HG03159 (cell line): ENCODE data around the gene NUP62.

Experiments used
- ATAC-seq: cut with Tn5 transposase; IDR thresholded peaks from one replicate; pipeline ENCODE4 v1.9.1; 2021; ENCODE audit warnings: mild to moderate bottlenecking, moderate library complexity; ENCODE audit not compliant: unreplicated experiment

Gene NUP62

GRCh38 chr19:49869484-49870308, 59.6 kb downstream of the NUP62 start:
- ATAC-seq, result peak; percentile 66

GRCh38 chr19:49869009-49869483, 60.3 kb downstream of the NUP62 start:
- ATAC-seq, result no peak

DNA sequence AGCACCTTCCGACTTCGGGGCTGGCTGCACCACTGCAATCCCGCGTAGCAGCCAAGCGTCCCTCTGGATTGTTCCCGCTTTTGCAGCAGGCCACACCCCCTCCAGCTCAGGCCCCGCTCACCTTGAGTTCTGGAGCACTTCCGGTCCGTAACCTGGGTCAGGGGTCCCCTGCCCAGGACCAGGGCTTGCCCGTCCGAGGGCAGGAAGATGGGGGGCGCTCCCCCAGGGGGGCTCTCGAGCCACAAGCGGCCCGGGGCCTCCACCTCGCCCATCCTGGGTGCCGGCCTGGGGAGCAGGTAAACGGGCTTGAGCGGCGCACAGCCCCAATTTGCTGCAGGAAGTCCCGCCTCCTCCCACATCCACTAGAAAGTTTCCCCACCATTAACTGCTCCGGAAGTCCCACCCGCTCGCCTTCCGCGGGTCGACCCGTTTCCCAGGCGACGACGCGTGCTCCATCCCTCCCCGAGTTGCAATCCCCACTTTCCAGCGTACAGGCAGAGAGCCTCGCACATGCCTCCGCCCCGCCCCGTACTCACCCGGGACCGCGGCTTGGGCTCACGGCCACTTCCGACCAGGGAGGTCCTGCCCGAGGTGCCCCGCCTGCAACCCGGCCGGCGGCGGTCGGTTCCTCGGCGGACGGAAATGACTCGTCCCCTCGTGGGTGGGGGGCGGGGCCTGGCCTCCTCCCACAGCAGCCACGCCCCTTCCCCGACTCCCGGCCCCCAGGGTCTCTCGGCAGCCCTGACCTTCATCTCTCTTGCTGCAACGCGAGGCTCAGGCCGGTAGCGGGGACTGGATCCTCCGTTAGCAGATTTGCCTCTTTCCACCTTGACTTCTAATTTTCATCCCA, 62.1 kb downstream of the NUP62 start, which contains the start of gene PNKP:
PNKP (minus strand) TSS at position 644 of the 850 bp plus-strand sequence; CDS start at position 272, 372 bp downstream.
- ATAC-seq, result peak; percentile 42

- ATAC-seq, result no peak
Measured at GRCh38 chr19:49864890-49865289, 64.4 kb downstream of the NUP62 start.

- no peak for ATAC-seq
Measured at GRCh38 chr19:49863935-49864320, 65.4 kb downstream of the NUP62 start.

GRCh38 chr19:49863254-49863934, 65.9 kb downstream of the NUP62 start:
- ATAC-seq, result no peak

GRCh38 chr19:49862391-49863253, 66.7 kb downstream of the NUP62 start:
- no peak for ATAC-seq

DNA sequence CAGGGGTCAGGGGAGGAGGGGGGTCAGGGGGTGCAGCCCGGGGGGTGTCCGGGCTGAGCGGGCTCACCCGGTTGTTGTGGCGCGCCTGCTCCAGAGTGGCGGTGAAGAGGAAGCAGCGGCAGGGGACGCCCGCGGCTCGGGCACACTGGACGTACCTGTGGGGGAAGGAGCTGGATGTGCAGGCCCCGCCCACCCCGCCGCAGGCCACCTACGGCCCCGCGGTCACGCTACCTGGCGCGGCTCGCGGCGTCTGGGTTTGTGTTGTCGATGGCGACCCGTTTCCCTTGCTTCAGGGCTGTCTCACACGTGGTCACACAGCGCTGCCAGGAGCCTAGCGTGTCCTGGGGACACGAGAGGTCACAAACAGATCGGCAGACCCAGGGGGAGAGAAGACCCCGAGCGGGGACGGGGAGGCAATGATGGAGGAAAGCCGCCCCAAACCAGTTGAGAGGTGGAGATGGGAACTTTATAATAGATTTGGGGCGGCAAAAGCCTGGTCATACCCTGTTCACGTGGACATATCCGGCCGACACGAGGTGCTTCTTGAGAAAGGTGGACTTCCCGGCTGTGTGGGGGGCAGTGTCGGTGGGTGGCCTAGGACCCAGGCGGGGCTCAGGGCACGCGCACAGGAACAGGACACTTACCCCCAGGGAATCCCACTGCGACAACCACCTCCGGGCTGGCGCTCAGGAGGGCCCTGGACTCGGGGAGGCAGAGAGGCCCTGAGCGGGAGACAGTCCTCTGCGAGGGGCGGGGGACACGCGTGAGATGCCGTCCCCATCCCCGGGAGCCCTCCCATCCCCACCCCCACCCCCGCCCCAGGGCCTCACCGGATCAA, 67.5 kb downstream of the NUP62 start:
- no peak for ATAC-seq

DNA sequence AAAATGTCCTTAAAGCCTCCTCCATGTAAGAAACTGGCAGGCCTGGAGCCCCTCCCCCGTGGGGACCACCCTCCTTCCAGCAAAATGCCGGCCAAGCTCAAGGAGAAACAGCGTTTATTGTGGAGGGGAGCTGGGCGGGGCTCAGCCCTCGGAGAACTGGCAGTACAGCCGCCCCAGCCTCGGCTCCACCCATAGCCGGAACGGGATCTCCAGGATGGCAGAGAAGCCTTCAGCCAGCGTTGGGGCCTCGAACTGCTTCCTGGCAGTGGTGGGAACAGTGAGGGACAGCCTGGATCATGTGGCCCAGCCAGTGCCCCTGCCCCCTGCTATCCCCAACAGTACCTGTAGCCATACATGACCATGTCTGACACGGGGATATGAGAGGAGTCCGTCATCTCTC, 68.2 kb downstream of the NUP62 start:
- no peak for ATAC-seq

GRCh38 chr19:49860336-49861102, 68.8 kb downstream of the NUP62 start:
- no peak for ATAC-seq

- no peak for ATAC-seq
Measured at GRCh38 chr19:49859682-49860335, 69.5 kb downstream of the NUP62 start.

DNA sequence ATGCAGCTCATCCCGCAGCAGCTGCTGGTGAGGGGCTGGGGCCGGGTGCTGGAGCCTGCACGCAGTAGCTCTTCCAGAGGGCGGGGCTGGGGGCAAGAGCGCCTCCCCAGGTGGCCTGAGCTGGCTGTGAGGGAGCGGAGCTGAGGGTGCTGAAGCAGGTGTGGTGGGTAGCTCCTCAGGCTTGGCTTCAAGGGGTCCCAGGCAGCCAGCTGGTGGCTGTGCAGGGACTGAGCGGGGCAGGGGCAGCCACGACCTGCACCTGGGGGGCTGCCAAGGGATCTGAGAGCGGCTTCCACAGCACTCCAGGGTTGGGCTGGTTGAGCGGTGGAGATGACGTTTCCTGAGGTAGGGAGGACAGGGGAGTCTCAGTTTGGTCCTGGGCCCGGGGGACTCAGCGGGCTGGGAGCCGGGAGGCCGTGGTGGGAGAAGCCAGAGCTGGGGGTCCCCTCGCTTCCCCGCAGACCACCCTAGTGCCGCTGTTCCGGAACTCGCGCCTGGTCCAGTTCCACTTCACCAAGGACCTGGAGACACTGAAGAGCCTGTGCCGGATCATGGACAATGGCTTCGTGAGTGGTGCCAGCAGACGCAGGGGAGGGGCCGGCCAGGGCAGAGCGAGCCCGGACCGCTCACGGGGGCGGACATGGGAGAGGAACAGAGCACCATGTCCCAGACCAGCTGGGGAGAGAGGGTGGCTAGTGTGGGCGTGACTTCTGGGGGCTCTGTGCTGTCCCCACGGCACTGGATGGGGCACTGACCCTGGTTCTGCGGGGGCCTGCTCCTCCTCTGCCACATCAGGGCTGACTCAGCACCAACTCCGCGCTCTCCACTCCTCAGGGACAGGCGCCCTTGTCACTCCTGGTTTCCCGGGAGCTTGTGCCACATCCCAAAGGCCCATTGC, 71.0 kb downstream of the NUP62 start:
- ATAC-seq, result no peak

- ATAC-seq, result no peak
Measured at GRCh38 chr19:49857838-49858087, 71.5 kb downstream of the NUP62 start.

DNA sequence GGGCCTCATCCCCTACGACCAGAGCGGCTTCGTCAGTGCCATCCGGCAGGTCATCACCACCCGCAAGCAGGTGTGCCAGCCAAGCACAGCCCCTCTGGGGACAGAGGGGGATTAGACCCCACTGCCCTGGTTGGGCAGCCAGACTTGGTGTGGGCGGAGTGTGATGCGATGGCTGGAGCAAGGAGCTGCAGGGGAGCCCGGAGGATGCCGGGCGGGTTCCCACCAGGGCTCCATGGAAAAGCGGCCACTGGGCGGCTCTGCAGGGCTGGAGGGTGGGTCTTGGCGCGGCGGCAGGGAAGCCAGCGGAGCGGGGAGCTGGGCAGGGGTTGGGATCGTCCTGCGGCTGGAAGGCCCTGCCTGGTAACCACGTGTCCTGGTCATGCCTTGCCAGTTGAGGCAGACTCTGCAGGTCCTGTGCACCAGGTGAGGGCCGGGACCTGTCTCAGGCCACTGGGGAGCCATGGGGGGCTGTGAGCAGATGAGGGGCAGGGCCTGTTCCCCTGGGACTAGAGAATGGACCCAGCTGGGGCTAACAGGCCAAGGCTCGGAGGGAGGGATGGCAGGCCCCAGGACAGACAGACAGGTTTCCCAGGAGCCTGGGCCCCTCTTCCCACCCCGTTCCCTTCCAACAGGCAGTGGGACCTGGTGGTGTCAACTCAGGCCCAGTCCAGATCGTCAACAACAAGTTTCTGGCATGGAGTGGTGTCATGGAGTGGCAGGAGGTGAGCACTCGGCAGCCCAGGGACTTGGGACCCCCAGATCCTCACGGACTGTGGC, 72.1 kb downstream of the NUP62 start:
- ATAC-seq, result no peak
